Measurements from ENCODE around the gene NINJ1. TPM values are rescaled to one million over a fixed set of nuclear protein-coding genes. Genes with fewer than 3 reads are reported as not detected.

NINJ1 gene
- total RNA-seq, 2 donors from 2014 or later = 38.4 to 45.9 TPM

DNA sequence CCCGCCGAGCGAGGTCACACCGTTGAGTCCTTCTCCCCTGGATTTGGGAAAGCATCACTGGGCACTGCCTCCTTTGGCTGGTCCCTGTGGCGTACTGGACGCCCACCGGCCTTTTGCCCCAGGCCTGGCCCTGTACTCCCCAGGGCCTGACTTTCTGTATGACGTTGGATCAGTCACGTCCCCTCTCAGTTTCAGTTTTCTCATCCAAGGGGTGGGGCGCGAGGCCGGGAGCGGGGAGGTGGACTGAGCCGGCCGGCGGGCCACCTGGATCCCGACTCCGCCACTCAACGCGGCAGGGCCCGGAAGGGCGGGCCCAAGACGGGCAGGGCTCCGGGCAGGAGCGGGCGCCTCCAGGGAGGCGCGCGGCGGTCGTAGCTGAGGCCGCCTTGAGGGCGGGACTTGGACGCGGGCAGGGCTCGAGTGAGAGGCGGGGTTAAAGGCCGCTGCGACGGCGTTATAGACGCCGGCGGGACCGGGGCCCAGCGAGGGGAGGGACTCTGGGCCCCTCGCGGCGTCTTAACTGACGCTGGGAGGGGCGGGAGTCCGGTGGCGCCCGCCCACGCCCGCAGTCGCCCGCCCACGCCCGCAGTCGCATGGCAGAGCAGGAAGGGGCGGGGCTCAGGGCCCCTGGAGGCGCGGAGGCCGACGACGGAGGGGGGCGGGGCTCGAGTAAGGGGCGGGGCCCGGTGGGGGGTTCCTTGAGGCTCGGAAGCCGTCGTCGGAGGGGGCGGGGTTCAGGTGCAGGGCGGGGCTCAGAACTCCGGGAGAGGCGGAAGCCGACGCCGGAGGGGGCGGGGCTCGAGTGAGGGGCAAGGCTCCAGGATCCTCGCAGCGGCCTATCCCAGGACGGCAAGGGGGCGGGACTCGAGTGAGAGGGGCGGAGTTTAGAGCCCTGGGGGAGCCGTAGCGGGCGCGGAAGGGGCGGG is 38.6 kb downstream of the NINJ1 start:
- DNase-seq = peak; percentile 100
- ATAC-seq = peak; percentile 86 to 88
- intact Hi-C loops (cut with DNase I) = no loop called here

DNA sequence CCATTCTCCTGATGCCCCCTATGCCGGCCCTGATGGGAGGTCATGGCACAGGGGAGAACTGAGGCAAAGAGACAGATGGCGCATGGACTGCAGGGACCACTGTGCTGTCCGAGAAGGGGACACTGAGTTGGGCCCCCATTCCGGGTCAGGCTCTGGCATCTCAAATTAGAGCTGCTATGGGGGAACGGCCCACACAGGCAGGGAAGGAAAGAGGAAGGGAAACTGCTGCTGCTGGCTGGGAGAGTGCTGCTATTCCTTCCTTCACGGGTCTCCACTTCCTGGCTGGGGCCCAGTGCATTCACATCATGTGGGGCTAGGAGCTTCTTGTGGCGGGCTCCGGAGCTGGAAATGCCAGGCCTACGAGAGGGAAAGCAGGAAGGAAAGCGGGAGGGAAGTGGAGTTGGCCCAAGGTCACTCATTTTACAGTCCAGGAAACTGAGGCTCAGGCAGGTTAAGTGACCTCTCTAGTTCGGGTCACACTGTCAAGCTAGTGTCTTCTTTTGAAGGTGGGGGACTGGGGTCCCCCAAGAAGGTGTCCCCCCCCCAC is 39.3 kb downstream of the NINJ1 start:
- DNase-seq (peak; percentile 67), ATAC-seq (no peak)
- intact Hi-C loops (cut with DNase I) = no loop called here

DNA sequence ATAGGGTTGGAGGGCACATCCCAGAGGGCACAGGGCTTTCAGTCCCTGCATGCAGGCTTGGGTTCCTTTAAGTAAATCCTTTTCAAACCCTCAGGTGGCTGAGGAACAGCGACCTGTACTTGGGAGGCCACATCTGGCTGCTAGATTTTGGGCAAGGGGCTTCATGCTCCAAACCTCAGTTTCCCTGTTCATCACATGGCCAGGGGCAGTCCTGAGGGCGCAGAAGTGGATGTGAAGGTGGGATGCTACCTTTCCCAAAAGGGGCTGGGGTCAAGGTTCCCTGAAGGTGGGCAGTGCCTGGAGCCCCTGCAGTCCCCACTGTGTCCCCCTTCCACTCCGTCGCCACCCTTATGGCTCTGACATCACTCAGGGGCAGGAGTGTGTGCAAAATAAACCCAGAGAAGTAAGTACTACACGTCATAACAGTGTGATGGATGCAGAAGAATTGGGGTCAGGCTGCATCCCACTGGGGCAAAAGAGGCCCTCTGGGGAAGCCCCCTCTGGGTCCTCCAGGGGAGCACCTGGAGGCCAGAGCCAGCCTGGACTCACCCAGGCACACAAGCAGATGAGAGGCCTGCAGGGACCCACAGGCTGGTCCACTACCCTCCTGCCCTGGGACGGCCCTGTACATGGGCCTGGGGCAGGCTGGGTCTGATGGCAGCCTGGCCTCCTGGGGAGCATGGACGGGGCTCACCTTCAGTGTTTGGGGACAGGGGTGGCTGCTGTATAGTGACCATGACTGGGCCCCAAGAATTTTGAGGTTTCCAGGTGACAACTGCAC is 40.0 kb downstream of the NINJ1 start:
- ATAC-seq (no peak), DNase-seq (no peak)
- intact Hi-C loops (cut with DNase I) = no loop called here

DNA sequence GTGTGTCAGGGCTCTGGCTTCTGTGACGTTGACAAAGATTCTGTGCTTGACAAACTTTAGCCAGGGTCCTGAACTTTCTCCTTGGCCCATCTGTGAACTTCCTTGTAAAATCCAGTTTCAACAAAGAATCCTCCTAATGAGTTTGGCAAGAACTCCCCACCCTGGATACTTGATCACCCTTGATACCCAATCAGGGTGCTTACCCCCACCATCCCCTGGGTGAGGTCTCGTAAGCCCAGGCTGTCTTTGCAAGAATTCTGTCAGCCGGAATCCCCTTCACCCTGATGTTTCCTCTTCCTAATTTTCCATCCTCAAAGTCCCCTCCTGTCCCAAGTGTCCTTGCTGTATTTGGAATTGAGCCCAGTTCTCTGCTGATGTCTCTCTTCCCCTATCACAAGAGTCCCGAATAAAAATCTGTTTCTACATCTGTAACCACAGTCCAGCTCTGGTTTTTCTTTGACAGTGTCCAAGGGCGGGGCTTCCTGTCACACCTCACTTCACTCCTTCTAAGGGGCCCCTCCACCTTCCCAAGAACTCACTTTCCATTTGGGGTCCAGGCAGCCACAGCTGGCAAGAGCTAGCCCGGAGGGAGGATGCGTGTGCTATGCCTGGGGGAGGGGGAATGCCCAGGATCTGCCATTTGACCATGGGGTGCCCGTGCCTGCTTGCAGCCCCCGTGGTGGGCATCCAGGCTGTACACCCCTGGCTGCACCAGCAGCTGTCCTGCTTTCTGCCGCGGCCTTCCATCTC is 40.7 kb downstream of the NINJ1 start:
- DNase-seq (no peak), ATAC-seq (no peak)
- intact Hi-C loops (cut with DNase I) = no loop called here

DNA sequence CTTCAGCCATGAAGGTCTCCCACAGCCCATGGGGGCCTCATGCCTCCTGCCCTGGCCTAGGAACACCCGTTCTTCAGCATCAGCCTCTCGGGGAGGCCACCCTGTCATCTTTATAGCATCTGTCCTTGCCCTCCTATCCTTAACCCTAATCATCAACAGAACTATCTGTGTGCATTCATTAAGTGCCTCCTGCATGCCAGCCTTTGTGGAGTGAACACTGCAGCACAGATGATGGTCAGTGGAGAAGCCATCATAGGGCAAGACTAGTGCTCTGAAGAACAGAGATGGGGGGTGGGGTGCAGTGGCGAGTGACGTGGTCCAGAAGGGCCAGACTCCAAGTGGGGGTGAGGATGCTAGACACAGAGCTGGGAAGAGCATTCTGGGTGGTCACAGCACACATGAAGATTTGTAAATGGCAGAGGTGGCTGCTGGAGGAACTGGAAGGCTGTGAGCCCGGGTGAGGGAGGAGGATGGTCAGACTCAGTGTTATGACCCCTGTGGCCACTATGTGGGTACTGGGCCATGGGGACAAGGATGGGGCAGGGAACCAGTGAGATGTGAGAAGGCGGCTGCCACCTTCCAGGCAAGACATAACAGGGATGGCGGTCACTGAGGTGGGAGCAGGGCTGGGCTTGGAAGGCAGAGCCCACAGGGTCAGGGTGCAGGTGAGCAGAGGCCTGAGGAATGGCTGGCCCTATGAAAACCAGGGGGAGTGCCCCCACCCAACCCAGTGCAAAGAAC is 41.6 kb downstream of the NINJ1 start:
- intact Hi-C loops (cut with DNase I) = no loop called here
- ATAC-seq (no peak), DNase-seq (no peak)

DNA sequence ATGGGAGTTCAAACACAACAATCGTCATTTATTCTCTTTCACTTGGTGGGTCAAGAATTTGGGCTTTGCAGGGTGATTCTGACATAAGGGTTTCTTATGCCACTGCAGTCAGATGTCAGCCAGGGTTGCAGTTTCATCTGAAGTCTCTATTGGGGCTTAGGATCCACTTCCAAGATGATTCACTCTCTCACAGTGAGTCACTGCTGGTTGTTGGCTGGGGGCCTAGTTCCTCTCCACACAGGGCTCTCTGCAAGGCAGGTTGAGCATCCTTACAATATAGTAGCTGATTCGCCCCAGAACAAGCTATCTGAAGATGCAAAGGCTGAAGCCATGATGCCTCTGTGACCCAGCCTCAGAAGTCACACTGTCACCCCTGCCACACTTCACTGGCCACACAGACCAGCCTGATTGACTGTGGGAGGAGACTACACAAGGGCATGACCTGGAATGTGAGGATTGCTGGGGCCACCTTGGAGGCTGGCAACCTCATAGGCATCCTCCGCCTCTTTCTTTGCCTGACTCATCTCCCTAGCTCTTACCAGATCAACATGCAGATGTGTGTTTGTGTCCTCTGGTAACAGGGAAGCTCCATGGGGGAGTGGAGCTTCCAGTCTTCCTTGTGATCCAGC is 42.5 kb downstream of the NINJ1 start:
- intact Hi-C loops (cut with DNase I) = no loop called here
- DNase-seq = no peak

DNA sequence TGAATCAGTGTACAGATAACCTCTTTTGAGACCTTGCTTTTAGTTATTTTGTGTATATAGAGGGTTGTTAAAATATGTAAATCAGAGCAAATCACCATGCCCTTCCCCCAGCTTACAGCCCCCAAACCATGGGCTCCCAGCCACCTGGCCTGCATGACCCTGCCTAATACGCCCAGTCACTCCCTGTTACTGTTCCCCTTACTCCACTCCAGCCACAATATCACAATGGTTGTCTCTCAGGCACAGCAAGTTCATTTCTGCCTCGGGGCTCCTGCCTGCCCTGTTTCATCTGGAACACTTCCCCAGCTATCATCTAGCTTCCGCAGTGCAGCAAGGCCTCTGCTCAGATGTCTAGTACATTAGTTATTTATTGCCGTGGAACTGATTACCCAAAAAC is 43.0 kb downstream of the NINJ1 start:
- DNase-seq = no peak
- intact Hi-C loops (cut with DNase I) = no loop called here
- no peak for ATAC-seq

More for the DNA sequence above, 42.5 kb downstream of the NINJ1 start:
- no peak for ATAC-seq

DNA sequence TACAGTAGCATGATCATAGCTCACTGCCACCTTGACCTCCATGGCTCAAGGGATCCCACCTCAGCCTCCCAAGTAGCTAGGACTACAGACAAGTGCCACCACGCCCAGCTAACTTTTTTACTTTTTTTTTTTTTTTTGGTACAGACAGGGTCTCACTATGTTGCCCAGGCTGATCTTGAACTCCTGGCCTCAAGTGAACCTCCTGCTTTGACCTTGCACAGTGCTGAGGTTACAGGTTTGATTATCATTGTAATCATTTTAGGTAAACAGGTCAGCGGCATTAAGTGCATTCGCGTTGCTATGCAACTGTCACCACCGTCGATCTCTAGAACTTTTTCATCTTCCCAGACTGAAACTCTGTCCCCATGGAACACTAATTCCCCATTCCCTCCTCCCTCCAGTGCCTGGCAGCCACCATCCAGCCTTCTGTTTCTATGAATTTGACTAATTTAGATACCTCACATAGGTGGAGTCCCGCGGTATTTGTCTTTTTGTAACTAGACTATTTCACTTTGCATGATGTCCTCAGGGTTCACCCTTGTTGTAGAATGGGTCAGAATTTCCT is 43.9 kb downstream of the NINJ1 start:
- intact Hi-C loops (cut with DNase I) = no loop called here
- ATAC-seq = no peak

DNA sequence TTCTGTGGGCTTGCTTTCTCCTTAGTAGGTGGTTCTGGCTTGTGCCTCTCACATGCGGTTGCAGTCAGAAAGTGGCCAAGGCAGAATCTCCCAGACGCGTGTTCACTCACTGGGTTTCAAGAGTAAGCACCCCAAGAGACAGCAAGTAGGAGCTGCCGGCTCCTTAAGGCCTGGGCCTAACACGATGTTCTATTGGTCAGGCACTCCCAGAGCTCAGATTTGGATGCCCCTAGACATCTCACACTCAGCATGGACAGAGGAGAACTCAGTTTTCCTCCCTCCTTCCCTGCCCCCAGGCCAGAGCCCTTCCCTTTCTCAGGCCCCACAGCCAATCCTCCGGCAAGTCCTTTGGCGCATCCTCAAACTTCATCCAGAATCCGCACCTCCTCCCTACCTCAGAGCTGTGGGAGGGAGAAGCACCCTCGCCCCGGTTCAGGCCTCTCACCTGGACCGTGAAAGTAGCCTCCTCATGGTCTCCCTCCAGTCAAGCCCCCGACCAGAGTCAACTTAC is 44.5 kb downstream of the NINJ1 start:
- ATAC-seq = no peak
- DNase-seq = no peak
- intact Hi-C loops (cut with DNase I) = no loop called here

More for the DNA sequence above, 43.9 kb downstream of the NINJ1 start:
- DNase-seq = no peak

DNA sequence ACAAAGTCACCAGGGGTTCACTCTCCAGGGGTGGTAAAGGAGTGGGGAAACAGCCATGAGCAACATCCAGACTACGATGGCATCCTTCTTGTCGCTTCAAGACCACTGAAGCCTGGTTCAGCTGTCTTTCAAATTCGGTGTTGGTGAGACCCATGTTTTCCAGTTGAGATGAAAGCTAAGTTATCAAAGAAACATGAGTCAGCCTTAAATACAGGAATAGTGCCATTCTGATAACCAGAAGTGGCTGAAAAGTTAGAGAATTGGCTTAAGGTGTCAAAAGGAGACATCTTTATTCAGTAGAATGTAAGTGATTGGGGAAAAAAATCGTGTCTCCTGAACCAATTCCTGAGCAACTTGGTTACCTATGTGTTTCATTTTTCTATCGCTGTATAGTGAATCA is 45.0 kb downstream of the NINJ1 start:
- DNase-seq (no peak), ATAC-seq (no peak)
- intact Hi-C loops (cut with DNase I) = no loop called here

DNA sequence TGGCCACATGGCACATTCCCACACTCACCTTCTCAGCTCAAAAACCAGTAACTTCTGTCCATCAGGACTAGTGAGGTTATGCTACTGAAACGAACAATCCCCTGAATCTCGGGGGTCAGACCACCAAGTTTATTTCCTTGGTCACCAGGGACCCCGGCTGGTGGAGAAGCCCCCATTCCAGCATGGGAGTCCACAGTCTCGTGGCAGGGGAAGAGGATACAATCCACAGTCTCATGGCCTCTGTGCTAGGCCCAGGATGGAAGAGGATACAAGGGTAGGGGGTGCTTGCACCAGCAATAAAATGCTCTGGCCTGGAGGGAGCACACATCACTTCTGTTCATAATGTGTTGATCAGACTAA is 45.4 kb downstream of the NINJ1 start:
- intact Hi-C loops (cut with DNase I) = no loop called here
- ATAC-seq (no peak), DNase-seq (no peak)

DNA sequence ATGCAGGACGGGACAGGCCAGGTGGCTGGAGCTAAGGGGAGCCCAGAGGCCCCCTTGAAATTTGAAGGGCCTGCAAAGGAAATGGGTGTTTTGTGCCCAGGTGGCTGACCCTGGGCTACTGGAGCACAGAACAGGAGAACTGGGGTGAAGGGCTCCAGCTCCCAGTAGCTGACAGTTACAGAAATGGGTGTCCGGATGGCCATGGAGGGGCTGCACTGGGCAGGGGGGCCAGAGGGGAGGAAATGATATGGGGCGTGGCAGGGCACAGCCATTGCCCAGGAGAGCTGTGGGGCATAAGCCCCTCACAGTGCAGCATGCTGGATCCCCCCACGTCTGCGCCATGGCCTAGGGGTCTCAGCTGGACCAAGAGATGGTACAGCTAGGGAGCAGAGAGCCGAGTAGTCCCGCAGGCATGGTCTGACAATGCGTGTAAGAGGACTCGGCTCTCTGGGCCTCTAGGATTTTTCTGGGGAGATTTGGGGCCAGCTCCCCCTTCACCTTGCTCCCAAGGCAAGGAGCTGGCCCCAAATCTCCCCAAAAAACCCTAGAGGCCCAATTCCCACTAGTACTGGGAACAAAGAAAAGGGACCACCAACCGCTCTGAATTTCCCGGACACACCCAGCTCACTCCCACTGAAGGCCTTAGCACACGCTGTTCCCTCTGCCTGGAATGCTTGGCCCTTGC is 45.9 kb downstream of the NINJ1 start:
- intact Hi-C loops (cut with DNase I) = no loop called here
- no peak for DNase-seq

DNA sequence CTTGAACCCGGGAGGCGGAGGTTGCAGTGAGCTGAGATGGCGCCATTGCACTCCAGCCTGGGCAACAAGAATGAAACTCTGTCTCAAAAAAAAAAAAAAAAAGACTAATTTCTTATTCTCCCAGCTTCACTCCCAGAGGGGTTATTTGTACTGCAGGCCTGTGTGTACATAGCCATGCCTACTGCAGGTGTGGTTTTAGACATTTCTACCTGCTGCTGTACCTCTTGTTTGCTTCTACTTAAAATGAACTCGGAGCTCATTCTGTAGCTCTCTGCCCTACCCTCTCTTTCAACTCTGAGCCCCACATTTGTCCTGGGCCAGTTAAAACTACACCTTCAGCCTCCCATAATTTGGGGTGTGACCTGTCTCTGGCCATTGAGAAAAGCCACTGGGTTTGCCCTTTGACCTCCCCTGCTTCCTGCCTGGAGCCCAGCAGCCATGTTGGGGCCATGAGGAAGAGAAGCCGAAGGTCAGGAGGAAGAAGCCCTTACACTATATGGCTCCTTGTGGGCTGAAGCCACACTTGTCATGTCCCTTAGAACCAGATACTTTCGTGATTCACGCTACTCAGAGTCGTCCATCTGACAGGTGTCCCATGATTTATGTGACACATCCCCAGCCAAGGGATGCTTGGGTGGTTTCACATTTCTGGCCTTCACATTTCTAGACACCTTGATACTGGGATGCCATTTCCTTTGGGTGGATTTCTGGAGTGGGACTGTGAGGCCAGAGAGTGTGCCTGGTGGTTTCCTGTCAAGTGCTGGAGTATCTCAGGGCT is 47.4 kb downstream of the NINJ1 start:
- intact Hi-C loops (cut with DNase I) = no loop called here
- DNase-seq (no peak), ATAC-seq (no peak)

More for the DNA sequence above, 45.9 kb downstream of the NINJ1 start:
- no peak for ATAC-seq

DNA sequence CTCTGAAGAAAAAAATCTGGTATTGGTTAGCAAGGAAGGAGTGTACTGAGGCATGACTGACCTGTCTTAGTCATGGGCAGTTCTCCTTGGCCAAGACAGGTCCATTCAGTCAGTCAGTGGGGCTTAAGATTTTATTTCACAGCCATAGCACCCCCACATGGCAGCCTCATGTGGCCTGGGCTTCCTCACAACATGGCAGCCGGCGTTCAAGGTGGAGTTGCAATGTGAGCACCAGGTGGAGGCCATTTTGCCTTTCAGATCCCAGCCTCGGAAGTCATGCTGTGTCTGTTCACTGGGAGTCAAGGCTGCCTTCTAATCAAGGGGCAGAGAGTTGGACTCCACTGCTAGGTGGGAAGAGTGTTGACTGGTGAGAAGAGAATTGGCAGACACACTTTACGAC is 48.4 kb downstream of the NINJ1 start:
- intact Hi-C loops (cut with DNase I) = no loop called here
- no peak for DNase-seq
- no peak for ATAC-seq

DNA sequence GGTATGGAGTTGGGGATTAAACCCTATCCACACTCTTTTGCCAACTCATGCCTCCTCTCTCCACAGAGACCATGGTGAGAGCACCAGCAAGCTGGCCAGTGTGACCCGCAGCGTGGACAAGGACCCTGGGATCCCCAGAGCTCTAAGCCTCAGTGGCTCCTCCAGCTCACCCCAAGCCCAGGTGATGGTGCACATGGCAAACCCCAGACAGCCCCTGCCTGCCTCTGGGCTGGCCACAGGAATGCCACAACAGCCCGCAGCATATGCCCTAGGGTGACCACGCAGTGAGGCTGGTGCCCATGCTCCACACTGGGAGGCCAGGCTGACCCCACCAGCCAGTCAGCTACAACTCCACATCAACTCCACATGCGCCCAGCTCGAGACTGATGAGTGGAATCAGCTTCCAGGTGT is 49.6 kb downstream of the NINJ1 start:
- DNase-seq (no peak), ATAC-seq (no peak)
- intact Hi-C loops (cut with DNase I) = no loop called here

Measured in left cardiac atrium (tissue), 4 donors.